Measurements from ENCODE around the gene MRC2. TPM values are rescaled to one million over a fixed set of nuclear protein-coding genes. Genes with fewer than 3 reads are reported as not detected.

The MRC2 gene
- polyA plus RNA-seq, 3 donors: 0.04 TPM; not detected in 2

- intact Hi-C loops (cut with micrococcal nuclease): no loop called here
- H3K36me3 ChIP-seq (replicated peaks in 1 of 2; ENCODE audit: control insufficient read depth in 1 of 2, insufficient read depth in 2 of 2, low read length in 2 of 2): peaks cover 66 to 98% of the 10 kb centered on the region in 2 donors
- Mint-ChIP-seq H3K9me3 (no peaks in the 10 kb centered on the region), H3K27me3 (ENCODE audit: low read depth in 3 of 3) (peaks cover 0 to 4% (median 0%) of the 10 kb centered on the region in 3 donors), H3K4me3 (no peak overlapping the region), H3K4me1 (no peaks in the 10 kb centered on the region), H3K36me3 (peaks cover 70 to 89% of the 10 kb centered on the region in 2 donors), H3K27ac (peak overlapping the region in 4 of 7 donors; percentile 21 to 68 (median 46))
- no peak overlapping the region for H2AFZ ChIP-seq (ENCODE audit: insufficient read depth, low read depth, low read length, poor library complexity, severe bottlenecking)
- no peaks in the 10 kb centered on the region for H3K4me1 ChIP-seq (ENCODE audit: control insufficient read depth in 1 of 2, insufficient read depth in 2 of 2, low read length in 2 of 2)
- no peaks in the 10 kb centered on the region for H4K20me1 ChIP-seq (ENCODE audit: insufficient read depth, low read length)
- no peak overlapping the region for H3K4me3 ChIP-seq (replicated peaks in 1 of 3; ENCODE audit: low read depth in 2 of 3, low read length in 3 of 3)
- 100% methylated on average over 1 of the region's 1 CpG for WGBS (ENCODE audit: insufficient coverage)
- DNase-seq: no peak
- no peaks in the 10 kb centered on the region for H3K79me2 ChIP-seq (ENCODE audit: insufficient read depth, low read length)
- H3K9me3 ChIP-seq (replicated peaks in 1 of 2; ENCODE audit: control insufficient read depth in 1 of 2, insufficient read depth in 1 of 2, low read length in 2 of 2): no peaks in the 10 kb centered on the region
- TF ChIP-seq, protein P1, sequence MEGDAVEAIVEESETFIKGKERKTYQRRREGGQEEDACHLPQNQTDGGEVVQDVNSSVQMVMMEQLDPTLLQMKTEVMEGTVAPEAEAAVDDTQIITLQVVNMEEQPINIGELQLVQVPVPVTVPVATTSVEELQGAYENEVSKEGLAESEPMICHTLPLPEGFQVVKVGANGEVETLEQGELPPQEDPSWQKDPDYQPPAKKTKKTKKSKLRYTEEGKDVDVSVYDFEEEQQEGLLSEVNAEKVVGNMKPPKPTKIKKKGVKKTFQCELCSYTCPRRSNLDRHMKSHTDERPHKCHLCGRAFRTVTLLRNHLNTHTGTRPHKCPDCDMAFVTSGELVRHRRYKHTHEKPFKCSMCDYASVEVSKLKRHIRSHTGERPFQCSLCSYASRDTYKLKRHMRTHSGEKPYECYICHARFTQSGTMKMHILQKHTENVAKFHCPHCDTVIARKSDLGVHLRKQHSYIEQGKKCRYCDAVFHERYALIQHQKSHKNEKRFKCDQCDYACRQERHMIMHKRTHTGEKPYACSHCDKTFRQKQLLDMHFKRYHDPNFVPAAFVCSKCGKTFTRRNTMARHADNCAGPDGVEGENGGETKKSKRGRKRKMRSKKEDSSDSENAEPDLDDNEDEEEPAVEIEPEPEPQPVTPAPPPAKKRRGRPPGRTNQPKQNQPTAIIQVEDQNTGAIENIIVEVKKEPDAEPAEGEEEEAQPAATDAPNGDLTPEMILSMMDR (IDR thresholded peaks at IDR 0.05): no peak
- no peak overlapping the region for H3K4me2 ChIP-seq (replicated peaks; ENCODE audit: extremely low read depth, low read length, poor library complexity, severe bottlenecking)
- no peak overlapping the region for H3K9ac ChIP-seq (ENCODE audit: insufficient read depth, low read length, poor library complexity, severe bottlenecking)
- H3K27me3 ChIP-seq (ENCODE audit: control insufficient read depth in 2 of 2, insufficient read depth in 2 of 2, low read length in 2 of 2): no peaks in the 10 kb centered on the region
- no peak overlapping the region for H3K27ac ChIP-seq (ENCODE audit: low read depth in 1 of 2, low read length in 2 of 2)
Measured at GRCh38 chr17:62581764-62582163, 45.7 kb upstream of the MRC2 start.

DNA sequence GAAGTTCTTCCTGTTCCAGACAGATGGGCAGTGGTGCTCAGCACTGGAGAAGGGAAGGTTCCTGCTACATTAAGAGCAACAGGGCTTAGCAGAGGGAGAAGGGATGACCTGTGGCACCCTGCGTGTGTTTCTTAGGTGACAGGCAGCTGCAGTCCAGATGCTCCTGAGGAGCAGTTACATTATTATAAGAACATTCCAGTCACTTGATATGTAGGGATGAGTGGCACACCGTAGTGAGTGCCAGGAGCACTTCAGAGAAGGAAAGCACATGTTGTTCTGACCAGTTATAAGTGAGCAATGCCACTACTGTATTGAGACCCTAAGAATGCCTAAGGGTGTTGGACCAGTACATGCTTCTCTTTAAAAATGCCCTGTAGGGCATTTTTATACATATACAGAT is 39.9 kb upstream of the MRC2 start:
- Histone ChIP-seq H3K4me1 (ENCODE audit: control insufficient read depth in 1 of 2, insufficient read depth in 2 of 2, low read length in 2 of 2) (no peaks in the 10 kb centered on the region), H3K27me3 (ENCODE audit: control insufficient read depth in 2 of 2, insufficient read depth in 2 of 2, low read length in 2 of 2) (no peaks in the 10 kb centered on the region), H3K9me3 (replicated peaks in 1 of 2; ENCODE audit: control insufficient read depth in 1 of 2, insufficient read depth in 1 of 2, low read length in 2 of 2) (no peaks in the 10 kb centered on the region), H3K79me2 (ENCODE audit: insufficient read depth, low read length) (no peaks in the 10 kb centered on the region), H3K4me2 (replicated peaks; ENCODE audit: extremely low read depth, low read length, poor library complexity, severe bottlenecking) (no peak overlapping the region), H2AFZ (ENCODE audit: insufficient read depth, low read depth, low read length, poor library complexity, severe bottlenecking) (no peak overlapping the region), H4K20me1 (ENCODE audit: insufficient read depth, low read length) (no peaks in the 10 kb centered on the region), H3K4me3 (replicated peaks in 1 of 3; ENCODE audit: low read depth in 2 of 3, low read length in 3 of 3) (no peak overlapping the region), H3K27ac (ENCODE audit: low read depth in 1 of 2, low read length in 2 of 2) (no peak overlapping the region), H3K36me3 (replicated peaks in 1 of 2; ENCODE audit: control insufficient read depth in 1 of 2, insufficient read depth in 2 of 2, low read length in 2 of 2) (peaks cover 74 to 92% of the 10 kb centered on the region in 2 donors), H3K9ac (ENCODE audit: insufficient read depth, low read length, poor library complexity, severe bottlenecking) (no peak overlapping the region)
- H3K4me1 Mint-ChIP-seq: no peaks in the 10 kb centered on the region
- TF ChIP-seq, protein P1 (IDR thresholded peaks at IDR 0.05): no peak
- no CpG with 5 or more reads among the region's 2 CpGs for WGBS (ENCODE audit: insufficient coverage)
- peaks cover 62 to 86% of the 10 kb centered on the region in 2 donors for H3K36me3 Mint-ChIP-seq
- intact Hi-C loops (cut with micrococcal nuclease): no loop called here
- H3K4me3 Mint-ChIP-seq: no peak overlapping the region
- peaks cover 0 to 2% (median 0%) of the 10 kb centered on the region in 3 donors for H3K27me3 Mint-ChIP-seq (ENCODE audit: low read depth in 3 of 3)
- DNase-seq: no peak
- H3K9me3 Mint-ChIP-seq: no peaks in the 10 kb centered on the region
- peak overlapping the region in 2 of 7 donors; percentile 14 to 50 for H3K27ac Mint-ChIP-seq
